OCI-LY1 (cell line): ENCODE results near the gene IHH.

Source experiments
- H2AFZ ChIP-seq: fragments of 200-600 bp; sonication (generic), shearing (Covaris generic); 2 replicates; pipeline ENCODE4 v1.6.0; 2014; ENCODE audit warnings: antibody characterized with exemption, mild to moderate bottlenecking, low read length
- H3F3A ChIP-seq: fragments of 200-600 bp; sonication (generic), shearing (Covaris generic); 2 replicates; pipeline ENCODE4 v1.6.0; 2014; ENCODE audit warnings: mild to moderate bottlenecking, antibody characterized with exemption, low read length, moderate library complexity; ENCODE audit not compliant: insufficient read depth
- H3K27ac ChIP-seq: fragments of 200-600 bp; sonication (generic); 2 replicates; pipeline ENCODE4 v1.5.1; 2014; ENCODE audit warnings: low read length, mixed run types, mild to moderate bottlenecking, low read depth; ENCODE audit not compliant: poor library complexity, severe bottlenecking
- H3K27me3 ChIP-seq: fragments of 200-600 bp; sonication (generic); 2 replicates; pipeline ENCODE4 v1.6.0; 2014; ENCODE audit warnings: antibody characterized with exemption, mild to moderate bottlenecking, low read length, moderate library complexity; ENCODE audit not compliant: insufficient read depth
- H3K36me3 ChIP-seq: fragments of 200-600 bp; sonication (generic); 2 replicates; pipeline ENCODE4 v1.6.1; 2014; ENCODE audit warnings: mild to moderate bottlenecking, antibody characterized with exemption, low read length, moderate library complexity, mixed read lengths; ENCODE audit not compliant: insufficient read depth
- H3K4me1 ChIP-seq: fragments of 200-600 bp; sonication (generic); 2 replicates; pipeline ENCODE4 v1.5.1; 2014; ENCODE audit warnings: mild to moderate bottlenecking, low read length, moderate library complexity; ENCODE audit not compliant: insufficient read depth, severe bottlenecking
- H3K4me2 ChIP-seq: fragments of 200-600 bp; sonication (generic), shearing (Covaris generic); 2 replicates; pipeline ENCODE4 v1.6.1; 2014; ENCODE audit warnings: low read length
- H3K4me3 ChIP-seq: fragments of 200-600 bp; sonication (generic); 2 replicates; pipeline ENCODE4 v1.5.1; 2014; ENCODE audit warnings: low read length, low read depth, mild to moderate bottlenecking, mixed read lengths; ENCODE audit not compliant: poor library complexity, severe bottlenecking
- H3K79me2 ChIP-seq: fragments of 200-600 bp; shearing (Covaris generic); 2 replicates; pipeline ENCODE4 v1.6.1; 2016; ENCODE audit warnings: mixed run types, low read length, mixed read lengths; ENCODE audit not compliant: insufficient read depth
- H3K9ac ChIP-seq: fragments of 200-600 bp; sonication (generic), shearing (Covaris generic); 2 replicates; pipeline ENCODE4 v1.6.1; 2014; ENCODE audit warnings: mild to moderate bottlenecking, low read length, mixed read lengths
- H3K9me2 ChIP-seq: fragments of 200-600 bp; sonication (generic), shearing (Covaris generic); 2 replicates; pipeline ENCODE4 v1.6.1; 2014; ENCODE audit warnings: low read depth, mild to moderate bottlenecking, low read length, mixed read lengths
- H3K9me3 ChIP-seq: fragments of 200-600 bp; shearing (Covaris generic); 2 replicates; pipeline ENCODE4 v1.6.1; 2014; ENCODE audit warnings: low read length, mixed read lengths
- H4K20me1 ChIP-seq: fragments of 200-600 bp; sonication (generic), shearing (Covaris generic); 2 replicates; pipeline ENCODE4 v1.6.0; 2016; ENCODE audit warnings: mild to moderate bottlenecking, low read length; ENCODE audit not compliant: insufficient read depth
- EZH2 ChIP-seq: fragments of 200-600 bp; sonication (generic), shearing (Covaris generic); IDR thresholded peaks from 2 replicates; pipeline ENCODE4 v1.8.0; 2017; ENCODE audit warnings: borderline replicate concordance, mixed run types, mild to moderate bottlenecking, antibody characterized with exemption, low read length, moderate library complexity, mixed read lengths
- TF ChIP-seq, protein P1 (sequence below): fragments of 200-600 bp; sonication (generic), shearing (Covaris generic); IDR thresholded peaks from 2 replicates; pipeline ENCODE4 v1.5.1; 2017; ENCODE audit warnings: mild to moderate bottlenecking, antibody characterized with exemption, low read length, moderate library complexity, mixed read lengths

The IHH gene

GRCh38 chr2:219022041-219022440 is 38.7 kb downstream of the IHH start:
- no peak for TF ChIP-seq EZH2
- TF ChIP-seq, protein P1, sequence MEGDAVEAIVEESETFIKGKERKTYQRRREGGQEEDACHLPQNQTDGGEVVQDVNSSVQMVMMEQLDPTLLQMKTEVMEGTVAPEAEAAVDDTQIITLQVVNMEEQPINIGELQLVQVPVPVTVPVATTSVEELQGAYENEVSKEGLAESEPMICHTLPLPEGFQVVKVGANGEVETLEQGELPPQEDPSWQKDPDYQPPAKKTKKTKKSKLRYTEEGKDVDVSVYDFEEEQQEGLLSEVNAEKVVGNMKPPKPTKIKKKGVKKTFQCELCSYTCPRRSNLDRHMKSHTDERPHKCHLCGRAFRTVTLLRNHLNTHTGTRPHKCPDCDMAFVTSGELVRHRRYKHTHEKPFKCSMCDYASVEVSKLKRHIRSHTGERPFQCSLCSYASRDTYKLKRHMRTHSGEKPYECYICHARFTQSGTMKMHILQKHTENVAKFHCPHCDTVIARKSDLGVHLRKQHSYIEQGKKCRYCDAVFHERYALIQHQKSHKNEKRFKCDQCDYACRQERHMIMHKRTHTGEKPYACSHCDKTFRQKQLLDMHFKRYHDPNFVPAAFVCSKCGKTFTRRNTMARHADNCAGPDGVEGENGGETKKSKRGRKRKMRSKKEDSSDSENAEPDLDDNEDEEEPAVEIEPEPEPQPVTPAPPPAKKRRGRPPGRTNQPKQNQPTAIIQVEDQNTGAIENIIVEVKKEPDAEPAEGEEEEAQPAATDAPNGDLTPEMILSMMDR, result no peak
- H3K9me3 ChIP-seq, result no peaks in the 10 kb centered on the region
- no peaks in the 10 kb centered on the region for H4K20me1 ChIP-seq
- H3K27ac ChIP-seq, result no peak overlapping the region
- no peaks in the 10 kb centered on the region for H3K79me2 ChIP-seq
- no peaks in the 10 kb centered on the region for H3F3A ChIP-seq
- no peaks in the 10 kb centered on the region; the same call in 1 of the 2 replicates for H3K27me3 ChIP-seq
- H3K9ac ChIP-seq, result no peak overlapping the region
- H3K4me1 ChIP-seq, result no peaks in the 10 kb centered on the region
- H2AFZ ChIP-seq, result no peak overlapping the region
- H3K4me3 ChIP-seq, result no peak overlapping the region
- no peaks in the 10 kb centered on the region for H3K36me3 ChIP-seq
- no peaks in the 10 kb centered on the region for H3K9me2 ChIP-seq
- no peak overlapping the region for H3K4me2 ChIP-seq

GRCh38 chr2:219021591-219021990 is 39.1 kb downstream of the IHH start:
- Histone ChIP-seq H3K36me3 (no peaks in the 10 kb centered on the region), H3K9me3 (no peaks in the 10 kb centered on the region), H3K4me1 (no peaks in the 10 kb centered on the region), H3K27me3 (no peaks in the 10 kb centered on the region; the same call in 1 of the 2 replicates), H3K27ac (no peak overlapping the region), H3F3A (no peaks in the 10 kb centered on the region), H3K9ac (no peak overlapping the region), H3K79me2 (no peaks in the 10 kb centered on the region), H3K4me3 (no peak overlapping the region), H3K9me2 (no peaks in the 10 kb centered on the region), H4K20me1 (no peaks in the 10 kb centered on the region), H3K4me2 (no peak overlapping the region), H2AFZ (no peak overlapping the region)
- TF ChIP-seq, protein P1, result no peak
- no peak for TF ChIP-seq EZH2

DNA sequence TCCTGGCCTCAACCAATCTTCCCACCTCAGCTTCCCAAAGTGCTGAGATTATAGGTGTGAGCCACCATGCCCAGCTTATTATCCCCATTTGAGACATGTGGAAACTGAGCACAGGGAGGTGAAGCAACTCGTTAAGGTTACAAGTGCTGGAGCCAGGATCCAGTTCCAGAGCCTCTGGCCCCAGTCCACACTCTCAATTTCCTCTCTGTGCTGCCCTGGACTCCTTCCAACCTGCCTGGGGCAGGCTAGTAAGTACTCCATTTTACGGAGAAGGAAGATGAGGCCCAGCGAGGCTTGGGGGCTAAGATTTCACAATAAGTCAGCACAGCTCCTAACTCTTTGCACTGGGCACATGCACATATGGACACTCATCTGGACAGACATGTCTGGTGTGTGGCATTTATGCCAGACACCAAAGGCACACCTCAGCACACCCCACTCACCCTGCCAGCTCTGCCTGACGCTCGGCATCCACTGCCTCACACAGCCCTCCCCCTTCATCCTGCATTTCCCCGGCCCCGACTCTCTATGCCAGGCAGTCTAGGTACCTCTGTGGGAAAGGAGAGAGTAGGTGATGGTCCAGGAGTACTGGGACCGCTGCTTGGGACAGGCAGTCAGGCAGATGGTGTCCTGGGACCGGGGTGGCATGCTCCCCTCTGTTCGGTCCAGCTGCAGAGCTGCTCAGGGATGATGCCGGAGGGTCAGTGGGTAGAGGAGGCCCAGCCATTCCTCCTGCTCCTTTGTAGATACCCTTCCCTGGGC is 39.9 kb downstream of the IHH start:
- Histone ChIP-seq H4K20me1 (no peaks in the 10 kb centered on the region), H3K27me3 (no peaks in the 10 kb centered on the region; the same call in 1 of the 2 replicates)
- TF ChIP-seq, protein P1, result no peak
- no peak for TF ChIP-seq EZH2

More for the DNA sequence above, 39.9 kb downstream of the IHH start:
- Histone ChIP-seq H3K9me3 (no peaks in the 10 kb centered on the region), H3K4me2 (no peak overlapping the region), H3K4me3 (no peak overlapping the region), H3F3A (no peaks in the 10 kb centered on the region), H3K27ac (no peak overlapping the region), H2AFZ (no peak overlapping the region), H3K4me1 (no peaks in the 10 kb centered on the region), H3K79me2 (no peaks in the 10 kb centered on the region), H3K9ac (no peak overlapping the region), H3K9me2 (no peaks in the 10 kb centered on the region), H3K36me3 (no peaks in the 10 kb centered on the region)
